Measurements from ENCODE around the gene MED23.

The MED23 gene

GRCh38 chr6:131638013-131638412 lies 10.0 kb upstream of the MED23 start:
- DNase-seq: no peak

- DNase-seq: no peak
These were observed 9.1 kb upstream of the MED23 start, which contains the start of gene ENPP3 for GRCh38 chr6:131636880-131637792. Gene ENPP3 (plus strand): TSS chr6:131637302. CDS start chr6:131637385, 83 bp downstream.

GRCh38 chr6:131635384-131636340 lies 7.6 kb upstream of the MED23 start:
- no peak for DNase-seq

GRCh38 chr6:131631625-131632289 lies 3.7 kb upstream of the MED23 start:
- DNase-seq: no peak

- DNase-seq: no peak
These were observed 1.6 kb upstream of the MED23 start for GRCh38 chr6:131629651-131630050.

- DNase-seq: no peak
These were observed 684 bp upstream of the MED23 start for GRCh38 chr6:131628726-131629125.

GRCh38 chr6:131615275-131615674 lies 12.8 kb downstream of the MED23 start:
- DNase-seq: no peak

- no peak for DNase-seq
These were observed 14.6 kb downstream of the MED23 start for GRCh38 chr6:131613296-131613925.

- no peak for DNase-seq
These were observed 25.2 kb downstream of the MED23 start for GRCh38 chr6:131602781-131603312.

GRCh38 chr6:131600716-131601115 lies 27.3 kb downstream of the MED23 start:
- no peak for DNase-seq

- no peak for DNase-seq
These were observed 30.6 kb downstream of the MED23 start for GRCh38 chr6:131597446-131597845.

GRCh38 chr6:131594074-131594473 lies 34.0 kb downstream of the MED23 start:
- no peak for DNase-seq

GRCh38 chr6:131592935-131593334 lies 35.1 kb downstream of the MED23 start:
- DNase-seq: no peak

GRCh38 chr6:131588643-131589042 lies 39.4 kb downstream of the MED23 start:
- DNase-seq: no peak

- no peak for DNase-seq
These were observed 40.1 kb downstream of the MED23 start for GRCh38 chr6:131587909-131588308.

GRCh38 chr6:131586543-131586942 lies 41.5 kb downstream of the MED23 start:
- no peak for DNase-seq

- no peak for DNase-seq
These were observed 46.5 kb downstream of the MED23 start for GRCh38 chr6:131581523-131581922.

GRCh38 chr6:131575834-131576478 lies 52.1 kb downstream of the MED23 start:
- no peak for DNase-seq

- no peak for DNase-seq
These were observed 53.4 kb downstream of the MED23 start for GRCh38 chr6:131574686-131575085.

- no peak for DNase-seq
These were observed 53.9 kb downstream of the MED23 start for GRCh38 chr6:131574133-131574532.

GRCh38 chr6:131572686-131573415 lies 55.2 kb downstream of the MED23 start, which contains the start of gene ARG1:
Gene ARG1 (plus strand): TSS chr6:131573226. CDS start chr6:131573283, 57 bp downstream.
- no peak for DNase-seq
